DOHH2 (cell line): ENCODE measurements around the gene HLCS.

ENCODE experiments used
- H3F3A ChIP-seq: fragments of 200-600 bp; sonication (generic), shearing (Covaris generic); 2 replicates; pipeline ENCODE4 v1.6.0; 2016; ENCODE audit warnings: antibody characterized with exemption, mild to moderate bottlenecking; ENCODE audit not compliant: control insufficient read depth, insufficient read depth
- H3K27ac ChIP-seq: fragments of 200-600 bp; sonication (generic); 2 replicates; pipeline ENCODE4 v1.5.1; 2014; ENCODE audit warnings: low read depth, mild to moderate bottlenecking, low read length, moderate library complexity
- H3K27me3 ChIP-seq: fragments of 200-600 bp; sonication (generic); 2 replicates; pipeline ENCODE4 v1.6.1; 2014; ENCODE audit warnings: mild to moderate bottlenecking, low read length, mixed read lengths; ENCODE audit not compliant: control insufficient read depth
- H3K36me3 ChIP-seq: fragments of 200-600 bp; sonication (generic); 2 replicates; pipeline ENCODE4 v1.6.1; 2014; ENCODE audit warnings: mild to moderate bottlenecking, low read length, moderate library complexity, mixed read lengths; ENCODE audit not compliant: control insufficient read depth
- H3K4me1 ChIP-seq: fragments of 200-600 bp; sonication (generic); 2 replicates; pipeline ENCODE4 v1.6.1; 2014; ENCODE audit warnings: mild to moderate bottlenecking, low read length, mixed read lengths; ENCODE audit not compliant: control insufficient read depth
- H3K4me2 ChIP-seq: fragments of 200-600 bp; sonication (generic); 2 replicates; pipeline ENCODE4 v1.6.0; 2014; ENCODE audit warnings: mild to moderate bottlenecking, low read length, moderate library complexity
- H3K4me3 ChIP-seq: fragments of 200-600 bp; sonication (generic); 2 replicates; pipeline ENCODE4 v1.5.1; 2014; ENCODE audit warnings: mild to moderate bottlenecking, low read length, mixed read lengths
- H3K79me2 ChIP-seq: fragments of 200-600 bp; sonication (generic); 2 replicates; pipeline ENCODE4 v1.6.1; 2014; ENCODE audit warnings: mild to moderate bottlenecking, low read length, mixed read lengths; ENCODE audit not compliant: control insufficient read depth
- H3K9me2 ChIP-seq: fragments of 200-600 bp; sonication (generic); replicated peaks from 2 replicates; pipeline ENCODE4 v1.6.1; 2014; ENCODE audit warnings: mild to moderate bottlenecking, low read length, mixed read lengths; ENCODE audit not compliant: control insufficient read depth
- H3K9me3 ChIP-seq: fragments of 200-600 bp; sonication (generic); 2 replicates; pipeline ENCODE4 v1.6.1; 2014; ENCODE audit warnings: antibody characterized with exemption, low read length, mixed read lengths; ENCODE audit not compliant: control insufficient read depth, insufficient read depth
- H4K20me1 ChIP-seq: fragments of 200-600 bp; sonication (generic); 2 replicates; pipeline ENCODE4 v1.6.0; 2014; ENCODE audit warnings: low read depth, mild to moderate bottlenecking, antibody characterized with exemption, low read length, moderate library complexity; ENCODE audit not compliant: control insufficient read depth, insufficient read depth
- EZH2phosphoT487 ChIP-seq: fragments of 200-600 bp; sonication (generic); IDR thresholded peaks from 2 replicates; pipeline ENCODE4 v1.6.1; 2017; ENCODE audit warnings: borderline replicate concordance, mild to moderate bottlenecking, antibody characterized with exemption, low read length, moderate library complexity, mixed read lengths
- TF ChIP-seq, protein P1 (sequence below): fragments of 200-600 bp; sonication (generic); IDR thresholded peaks from one replicate; pipeline ENCODE4 v1.5.1; 2014; ENCODE audit warnings: antibody characterized with exemption, mild to moderate bottlenecking, low read depth, low read length; ENCODE audit not compliant: poor library complexity, severe bottlenecking

HLCS gene

GRCh38 chr21:36761685-36762084, 204.8 kb downstream of the HLCS start:
- Histone ChIP-seq H3K36me3 (no peaks in the 10 kb centered on the region), H3K4me3 (no peak overlapping the region), H3F3A (no peaks in the 10 kb centered on the region), H3K4me1 (no peaks in the 10 kb centered on the region), H4K20me1 (no peaks in the 10 kb centered on the region), H3K9me2 (no peaks in the 10 kb centered on the region), H3K4me2 (no peak overlapping the region), H3K79me2 (no peaks in the 10 kb centered on the region), H3K27me3 (no peaks in the 10 kb centered on the region), H3K9me3 (no peaks in the 10 kb centered on the region), H3K27ac (no peak overlapping the region)
- TF ChIP-seq, protein P1, sequence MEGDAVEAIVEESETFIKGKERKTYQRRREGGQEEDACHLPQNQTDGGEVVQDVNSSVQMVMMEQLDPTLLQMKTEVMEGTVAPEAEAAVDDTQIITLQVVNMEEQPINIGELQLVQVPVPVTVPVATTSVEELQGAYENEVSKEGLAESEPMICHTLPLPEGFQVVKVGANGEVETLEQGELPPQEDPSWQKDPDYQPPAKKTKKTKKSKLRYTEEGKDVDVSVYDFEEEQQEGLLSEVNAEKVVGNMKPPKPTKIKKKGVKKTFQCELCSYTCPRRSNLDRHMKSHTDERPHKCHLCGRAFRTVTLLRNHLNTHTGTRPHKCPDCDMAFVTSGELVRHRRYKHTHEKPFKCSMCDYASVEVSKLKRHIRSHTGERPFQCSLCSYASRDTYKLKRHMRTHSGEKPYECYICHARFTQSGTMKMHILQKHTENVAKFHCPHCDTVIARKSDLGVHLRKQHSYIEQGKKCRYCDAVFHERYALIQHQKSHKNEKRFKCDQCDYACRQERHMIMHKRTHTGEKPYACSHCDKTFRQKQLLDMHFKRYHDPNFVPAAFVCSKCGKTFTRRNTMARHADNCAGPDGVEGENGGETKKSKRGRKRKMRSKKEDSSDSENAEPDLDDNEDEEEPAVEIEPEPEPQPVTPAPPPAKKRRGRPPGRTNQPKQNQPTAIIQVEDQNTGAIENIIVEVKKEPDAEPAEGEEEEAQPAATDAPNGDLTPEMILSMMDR, result no peak
- no peak for TF ChIP-seq EZH2phosphoT487

DNA sequence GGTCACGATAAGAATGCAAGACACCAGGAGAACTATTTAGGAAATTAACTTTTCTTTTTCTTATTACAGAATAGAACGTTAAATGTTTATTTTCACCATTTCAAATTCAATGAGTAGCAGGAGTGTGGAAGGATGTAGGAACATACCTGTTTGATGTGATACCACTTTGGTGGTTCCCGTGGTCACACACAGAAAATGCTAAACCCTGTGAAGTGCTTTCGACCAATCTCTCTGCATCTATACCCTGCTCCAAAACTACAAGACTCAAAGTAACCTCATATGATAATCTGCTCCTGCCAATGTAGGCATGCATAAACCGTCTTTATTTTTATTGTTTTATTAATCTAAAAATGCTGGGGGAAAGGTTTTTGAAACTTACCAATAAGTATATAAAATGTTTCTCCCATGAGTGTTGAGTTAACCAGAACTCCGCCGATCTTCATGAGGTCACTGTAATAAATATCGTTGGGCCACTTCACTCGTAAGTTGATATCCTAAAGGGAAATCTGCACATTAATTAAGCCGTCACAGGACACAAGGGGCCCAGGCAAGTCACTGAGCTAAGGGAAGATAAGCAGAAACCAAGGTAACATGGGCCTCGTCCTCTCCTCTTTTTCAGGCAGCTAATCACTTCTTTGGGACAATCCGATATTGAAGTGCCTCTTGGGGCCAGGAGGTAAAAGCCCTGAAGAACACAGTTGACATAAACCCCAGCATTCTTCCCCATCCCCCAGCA, 207.0 kb downstream of the HLCS start:
- Histone ChIP-seq H3K36me3 (no peaks in the 10 kb centered on the region), H4K20me1 (no peaks in the 10 kb centered on the region), H3K4me1 (no peaks in the 10 kb centered on the region), H3K79me2 (no peaks in the 10 kb centered on the region), H3K9me3 (no peaks in the 10 kb centered on the region), H3K9me2 (no peaks in the 10 kb centered on the region), H3F3A (no peaks in the 10 kb centered on the region), H3K27ac (no peak overlapping the region), H3K27me3 (no peaks in the 10 kb centered on the region), H3K4me3 (no peak overlapping the region), H3K4me2 (no peak overlapping the region)
- TF ChIP-seq, protein P1, result no peak
- no peak for TF ChIP-seq EZH2phosphoT487

- Histone ChIP-seq H3K9me2 (no peaks in the 10 kb centered on the region), H3K27me3 (no peaks in the 10 kb centered on the region), H3K27ac (no peak overlapping the region), H3K4me1 (no peaks in the 10 kb centered on the region), H3K36me3 (no peaks in the 10 kb centered on the region), H3K4me2 (no peak overlapping the region), H3K4me3 (no peak overlapping the region), H3F3A (no peaks in the 10 kb centered on the region), H3K9me3 (no peaks in the 10 kb centered on the region), H3K79me2 (no peaks in the 10 kb centered on the region), H4K20me1 (no peaks in the 10 kb centered on the region)
- no peak for TF ChIP-seq EZH2phosphoT487
- TF ChIP-seq, protein P1, result no peak
These were observed 209.3 kb downstream of the HLCS start for GRCh38 chr21:36757196-36757595.
